Measurements from ENCODE around the gene KRT76. TPM values are rescaled to one million over a fixed set of nuclear protein-coding genes. Genes with fewer than 3 reads are reported as not detected.

Gene KRT76
- total and polyA plus RNA-seq, 2 donors (not counting 1 experiment from before 2014, with no cell fraction given) = not detected

DNA sequence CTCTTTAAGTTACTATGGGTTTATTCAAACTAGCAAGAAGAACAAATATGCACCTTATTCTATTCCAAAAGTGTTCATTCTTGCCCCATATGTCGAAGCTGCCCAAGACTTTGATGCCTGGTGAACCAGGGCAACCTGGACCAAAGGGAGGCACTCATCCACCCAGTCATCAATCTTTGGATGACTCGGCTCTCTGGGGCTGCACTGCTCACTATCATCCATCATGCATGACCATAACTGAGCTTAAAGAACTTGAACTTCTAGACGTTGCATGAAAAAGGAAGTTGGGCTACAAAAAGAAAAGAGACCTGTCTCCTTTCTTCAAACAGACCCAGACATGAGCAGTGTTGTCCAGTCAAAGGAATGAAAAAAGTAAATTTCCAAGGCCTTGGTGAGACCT is 35.6 kb upstream of the KRT76 start:
- Histone ChIP-seq H3K4me1 (ENCODE audit: control insufficient read depth in 2 of 2, insufficient read depth in 2 of 2, low read length in 2 of 2) (no peaks in the 10 kb centered on the region), H3K4me2 (replicated peaks; ENCODE audit: low read depth, low read length, poor library complexity, severe bottlenecking) (no peak overlapping the region), H3K4me3 (ENCODE audit: control extremely low read depth in 1 of 5, extremely low read depth in 1 of 5, insufficient read depth in 1 of 5, low read depth in 2 of 5, low read length in 4 of 5) (no peak overlapping the region), H3K9me3 (ENCODE audit: control extremely low read depth in 1 of 3, control insufficient read depth in 2 of 3, insufficient read depth in 1 of 3, low read length in 2 of 3) (no peaks in the 10 kb centered on the region), H3K36me3 (replicated peaks in 1 of 2; ENCODE audit: control extremely low read depth in 1 of 2, control insufficient read depth in 1 of 2, extremely low read depth in 1 of 2, insufficient read depth in 2 of 2, low read length in 1 of 2) (no peaks in the 10 kb centered on the region), H2AFZ (ENCODE audit: insufficient read depth, low read depth, low read length, poor library complexity, severe bottlenecking) (no peak overlapping the region), H3K79me2 (ENCODE audit: control insufficient read depth, insufficient read depth, low read length) (no peaks in the 10 kb centered on the region), H4K20me1 (ENCODE audit: control insufficient read depth, insufficient read depth, low read length, poor library complexity, severe bottlenecking) (no peaks in the 10 kb centered on the region), H3K27me3 (replicated peaks in 1 of 4; ENCODE audit: control extremely low read depth in 1 of 4, control insufficient read depth in 3 of 4, insufficient read depth in 4 of 4, low read length in 3 of 4) (no peaks in the 10 kb centered on the region), H3K27ac (ENCODE audit: low read length in 2 of 2) (no peak overlapping the region), H3K9ac (ENCODE audit: low read length) (no peak overlapping the region)
- intact Hi-C loops (cut with micrococcal nuclease) = no loop called here
- ATAC-seq (ENCODE audit: low read depth) (no peak), DNase-seq (no peak)
- ChIA-PET POLR2A (no interaction called here), CTCF (no interaction called here)
- Mint-ChIP-seq H3K4me3 (no peak overlapping the region), H3K27me3 (peaks cover 20% of the 10 kb centered on the region), H3K27ac (no peak overlapping the region), H3K4me1 (no peaks in the 10 kb centered on the region), H3K9me3 (ENCODE audit: insufficient read depth) (no peaks in the 10 kb centered on the region)
- 92% methylated on average over 1 of the region's 3 CpGs for WGBS (ENCODE audit: insufficient coverage)
- TF ChIP-seq EZH2 (IDR thresholded peaks at IDR 0.05; ENCODE audit: borderline replicate concordance, insufficient read depth, low read depth, low read length, poor library complexity, severe bottlenecking) = no peak
- TF ChIP-seq, protein P1, sequence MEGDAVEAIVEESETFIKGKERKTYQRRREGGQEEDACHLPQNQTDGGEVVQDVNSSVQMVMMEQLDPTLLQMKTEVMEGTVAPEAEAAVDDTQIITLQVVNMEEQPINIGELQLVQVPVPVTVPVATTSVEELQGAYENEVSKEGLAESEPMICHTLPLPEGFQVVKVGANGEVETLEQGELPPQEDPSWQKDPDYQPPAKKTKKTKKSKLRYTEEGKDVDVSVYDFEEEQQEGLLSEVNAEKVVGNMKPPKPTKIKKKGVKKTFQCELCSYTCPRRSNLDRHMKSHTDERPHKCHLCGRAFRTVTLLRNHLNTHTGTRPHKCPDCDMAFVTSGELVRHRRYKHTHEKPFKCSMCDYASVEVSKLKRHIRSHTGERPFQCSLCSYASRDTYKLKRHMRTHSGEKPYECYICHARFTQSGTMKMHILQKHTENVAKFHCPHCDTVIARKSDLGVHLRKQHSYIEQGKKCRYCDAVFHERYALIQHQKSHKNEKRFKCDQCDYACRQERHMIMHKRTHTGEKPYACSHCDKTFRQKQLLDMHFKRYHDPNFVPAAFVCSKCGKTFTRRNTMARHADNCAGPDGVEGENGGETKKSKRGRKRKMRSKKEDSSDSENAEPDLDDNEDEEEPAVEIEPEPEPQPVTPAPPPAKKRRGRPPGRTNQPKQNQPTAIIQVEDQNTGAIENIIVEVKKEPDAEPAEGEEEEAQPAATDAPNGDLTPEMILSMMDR (IDR thresholded peaks at IDR 0.05) = no peak

DNA sequence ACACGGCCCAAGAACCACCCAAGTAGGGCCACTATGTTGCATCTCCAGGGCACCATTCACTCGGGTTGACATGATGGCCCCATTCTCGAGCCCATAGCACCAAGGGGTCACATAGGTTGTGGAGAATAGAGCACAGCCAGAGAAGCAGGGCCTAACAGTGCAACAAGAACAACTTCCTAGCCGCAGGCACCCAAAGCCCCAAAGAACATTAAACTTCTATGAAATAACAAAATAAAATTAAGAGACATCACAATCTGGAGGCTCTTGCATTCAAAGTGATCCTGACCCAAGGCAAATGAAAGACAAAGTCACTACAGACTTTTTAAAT is 34.9 kb upstream of the KRT76 start:
- H3K27me3 ChIP-seq (replicated peaks in 1 of 4; ENCODE audit: control extremely low read depth in 1 of 4, control insufficient read depth in 3 of 4, insufficient read depth in 4 of 4, low read length in 3 of 4) = no peaks in the 10 kb centered on the region
- no peak overlapping the region for H3K4me2 ChIP-seq (replicated peaks; ENCODE audit: low read depth, low read length, poor library complexity, severe bottlenecking)
- CTCF ChIA-PET = no interaction called here
- intact Hi-C loops (cut with micrococcal nuclease) = no loop called here
- no peaks in the 10 kb centered on the region for H4K20me1 ChIP-seq (ENCODE audit: control insufficient read depth, insufficient read depth, low read length, poor library complexity, severe bottlenecking)
- H3K4me1 Mint-ChIP-seq = no peaks in the 10 kb centered on the region
- ATAC-seq (ENCODE audit: low read depth) = no peak
- H2AFZ ChIP-seq (ENCODE audit: insufficient read depth, low read depth, low read length, poor library complexity, severe bottlenecking) = no peak overlapping the region
- no peaks in the 10 kb centered on the region for H3K4me1 ChIP-seq (ENCODE audit: control insufficient read depth in 2 of 2, insufficient read depth in 2 of 2, low read length in 2 of 2)
- H3K9ac ChIP-seq (ENCODE audit: low read length) = no peak overlapping the region
- H3K27me3 Mint-ChIP-seq = peaks cover 17% of the 10 kb centered on the region
- 70% methylated on average over 3 of the region's 4 CpGs for WGBS (ENCODE audit: insufficient coverage)
- H3K27ac Mint-ChIP-seq = no peak overlapping the region
- POLR2A ChIA-PET = no interaction called here
- DNase-seq = no peak
- no peaks in the 10 kb centered on the region for H3K9me3 Mint-ChIP-seq (ENCODE audit: insufficient read depth)
- no peak overlapping the region for H3K4me3 ChIP-seq (ENCODE audit: control extremely low read depth in 1 of 5, extremely low read depth in 1 of 5, insufficient read depth in 1 of 5, low read depth in 2 of 5, low read length in 4 of 5)
- no peak overlapping the region for H3K27ac ChIP-seq (ENCODE audit: low read length in 2 of 2)
- no peaks in the 10 kb centered on the region for H3K9me3 ChIP-seq (ENCODE audit: control extremely low read depth in 1 of 3, control insufficient read depth in 2 of 3, insufficient read depth in 1 of 3, low read length in 2 of 3)
- no peaks in the 10 kb centered on the region for H3K79me2 ChIP-seq (ENCODE audit: control insufficient read depth, insufficient read depth, low read length)
- no peak for TF ChIP-seq EZH2 (IDR thresholded peaks at IDR 0.05; ENCODE audit: borderline replicate concordance, insufficient read depth, low read depth, low read length, poor library complexity, severe bottlenecking)
- TF ChIP-seq, protein P1 (IDR thresholded peaks at IDR 0.05) = no peak
- no peak overlapping the region for H3K4me3 Mint-ChIP-seq
- no peaks in the 10 kb centered on the region for H3K36me3 ChIP-seq (replicated peaks in 1 of 2; ENCODE audit: control extremely low read depth in 1 of 2, control insufficient read depth in 1 of 2, extremely low read depth in 1 of 2, insufficient read depth in 2 of 2, low read length in 1 of 2)
